VCaP (cell line): Measurements from ENCODE around the gene TMEM212.
"Not testable (repeated sequence)": the region's sequence is repeated elsewhere in the genome, so short reads cannot be mapped to it uniquely, and the experiment has no call there.

Source experiments
- H3K27ac ChIP-seq: fragments of 450-650 bp; 2 replicates; pipeline ENCODE4 v1.5.1; 2017
- CTCF ChIP-seq: fragments of 450-650 bp; conservative IDR thresholded peaks from 2 replicates; pipeline ENCODE4 v1.5.1; 2017; ENCODE audit warnings: mild to moderate bottlenecking, moderate library complexity

TMEM212 gene

GRCh38 chr3:171900446-171900845, 57.3 kb downstream of the TMEM212 start:
- no peak overlapping the region for H3K27ac ChIP-seq
- TF ChIP-seq CTCF: no peak

- no peak for TF ChIP-seq CTCF
- H3K27ac ChIP-seq: no peak overlapping the region
These were observed 58.6 kb downstream of the TMEM212 start for GRCh38 chr3:171901615-171902312.

- no peak overlapping the region for H3K27ac ChIP-seq
- no peak for TF ChIP-seq CTCF
These were observed 61.7 kb downstream of the TMEM212 start for GRCh38 chr3:171904829-171905228.

GRCh38 chr3:171906503-171906902, 63.4 kb downstream of the TMEM212 start:
- H3K27ac ChIP-seq: not testable (repeated sequence)

- H3K27ac ChIP-seq: no peak overlapping the region
- TF ChIP-seq CTCF: no peak
These were observed 64.0 kb downstream of the TMEM212 start for GRCh38 chr3:171906951-171907676.

- no peak for TF ChIP-seq CTCF
- H3K27ac ChIP-seq: no peak overlapping the region
These were observed 64.6 kb downstream of the TMEM212 start for GRCh38 chr3:171907761-171908160.

- H3K27ac ChIP-seq: no peak overlapping the region
- TF ChIP-seq CTCF: no peak
These were observed 65.6 kb downstream of the TMEM212 start for GRCh38 chr3:171908731-171909130.
